ENCODE data around the gene KSR1.
"Not testable (repeated sequence)": the region's sequence is repeated elsewhere in the genome, so short reads cannot be mapped to it uniquely, and the experiment has no call there.

Gene KSR1

DNA sequence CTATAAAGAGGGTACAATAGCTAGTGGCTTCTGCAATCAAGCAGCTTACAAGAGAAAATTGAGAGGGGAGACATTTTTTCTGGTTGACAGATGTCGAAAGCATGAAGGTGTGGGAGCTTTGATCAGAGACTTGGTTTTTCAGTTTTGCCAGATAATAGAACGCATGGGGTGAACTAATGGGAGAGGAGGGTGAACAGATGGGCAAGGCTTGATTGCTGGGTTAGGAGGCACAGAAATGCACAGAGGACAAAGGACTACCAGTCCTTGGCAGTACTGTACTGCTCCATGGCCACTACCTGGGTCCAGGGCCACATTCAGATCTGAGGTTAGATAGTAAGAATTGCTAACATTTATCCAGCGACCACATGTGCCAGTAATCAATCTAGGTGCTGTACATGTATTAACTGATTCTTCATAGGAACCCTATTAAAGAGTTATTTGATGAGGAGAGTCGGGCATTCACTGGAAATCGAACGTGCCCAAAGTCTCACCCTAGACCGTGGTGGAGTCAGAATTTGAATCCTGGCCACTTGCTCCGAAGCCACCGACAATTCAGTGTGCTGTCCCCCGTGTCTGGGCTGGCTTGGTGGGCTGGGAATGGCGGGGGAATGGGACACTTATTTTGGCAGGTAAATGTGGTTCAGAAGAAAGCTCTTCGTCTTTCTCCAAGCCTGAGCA lies 873 bp upstream of the KSR1 start:
- no peak for DNase-seq

DNA sequence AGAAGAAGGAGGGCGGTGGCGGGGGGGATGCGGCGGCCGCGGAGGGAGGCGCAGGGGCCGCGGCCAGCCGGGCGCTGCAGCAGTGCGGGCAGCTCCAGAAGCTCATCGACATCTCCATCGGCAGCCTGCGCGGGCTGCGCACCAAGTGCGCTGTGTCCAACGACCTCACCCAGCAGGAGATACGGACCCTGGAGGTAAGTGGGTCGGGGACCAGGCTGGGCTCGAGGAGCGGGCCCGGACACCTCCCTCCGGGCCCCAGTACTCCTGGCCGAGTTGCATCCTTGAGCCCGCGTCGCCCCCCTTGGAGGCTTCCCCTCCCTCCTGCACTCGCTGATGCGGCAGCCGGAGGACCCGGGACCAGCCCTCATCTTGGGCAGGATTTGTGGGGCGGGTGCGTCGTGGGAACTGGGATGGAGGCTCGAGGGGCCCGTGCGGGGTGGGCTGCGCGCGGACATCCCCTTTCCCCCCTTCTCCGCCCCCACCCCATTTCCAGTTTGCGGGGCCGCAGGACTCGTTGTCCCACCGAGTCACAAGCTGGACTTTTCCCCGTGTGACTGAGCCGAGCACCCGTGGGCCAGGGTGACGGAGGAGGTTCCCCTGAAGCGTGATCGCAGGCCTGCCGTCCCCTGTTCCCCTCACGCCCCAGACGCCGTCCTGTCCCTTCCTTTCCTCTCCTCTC lies 572 bp downstream of the KSR1 start:
- DNase-seq = peak; percentile 68

DNA sequence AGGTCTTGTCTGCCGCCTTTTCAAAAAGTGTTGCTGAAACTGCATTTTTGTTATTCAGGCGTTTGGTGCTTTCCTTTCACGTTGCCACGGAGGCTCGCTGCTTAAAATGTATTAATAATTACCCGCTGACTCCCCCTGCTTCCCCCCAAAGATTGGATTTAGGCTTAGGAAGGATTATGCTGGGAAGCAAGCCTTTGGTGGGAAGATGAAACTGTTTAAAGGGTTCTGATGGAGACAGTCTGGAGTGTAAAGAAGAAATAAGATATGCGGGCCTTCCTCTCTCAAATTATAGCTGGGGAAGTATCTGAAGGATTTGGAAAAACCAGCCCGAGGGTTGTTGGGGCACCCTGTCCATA lies 1.1 kb downstream of the KSR1 start:
- no peak for DNase-seq

DNA sequence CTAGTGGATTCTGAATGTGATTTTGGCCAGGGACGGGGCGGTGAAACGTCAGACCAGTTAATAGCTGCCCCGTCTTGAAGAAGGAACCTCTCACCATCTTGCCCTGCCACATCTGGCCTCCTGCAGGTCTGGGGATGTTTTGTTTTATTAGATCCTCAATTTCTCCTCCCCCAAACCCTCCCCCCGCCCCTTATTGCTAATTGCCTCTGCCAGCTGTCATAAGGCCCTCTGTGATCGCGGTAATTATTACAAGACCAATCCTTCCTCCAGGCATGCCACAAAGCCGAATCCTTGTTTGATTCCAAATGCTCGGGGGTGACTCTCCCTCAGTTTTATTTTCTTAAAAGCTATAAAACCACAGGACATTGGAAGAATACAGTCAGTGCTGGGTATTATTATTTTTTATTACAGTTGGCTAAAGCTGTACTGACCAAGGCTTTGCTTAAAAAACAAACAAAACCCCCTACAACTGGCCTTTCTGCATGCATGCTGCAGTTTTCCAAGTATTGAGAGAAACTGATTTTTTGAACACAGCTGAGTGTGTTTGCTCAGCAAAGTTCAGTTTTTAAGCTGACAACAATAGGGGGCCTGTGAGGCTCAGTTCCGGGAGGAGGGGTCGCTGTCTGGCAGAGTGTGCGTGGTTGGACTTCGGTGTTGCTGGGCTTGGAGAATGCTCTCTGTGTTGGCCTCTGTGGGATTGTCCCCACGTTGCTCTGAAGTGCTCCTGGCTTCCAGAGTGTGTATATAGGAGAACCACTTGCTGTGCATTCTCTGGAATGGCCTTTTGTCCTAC lies 1.7 kb downstream of the KSR1 start:
- peak; percentile 51 for DNase-seq

DNA sequence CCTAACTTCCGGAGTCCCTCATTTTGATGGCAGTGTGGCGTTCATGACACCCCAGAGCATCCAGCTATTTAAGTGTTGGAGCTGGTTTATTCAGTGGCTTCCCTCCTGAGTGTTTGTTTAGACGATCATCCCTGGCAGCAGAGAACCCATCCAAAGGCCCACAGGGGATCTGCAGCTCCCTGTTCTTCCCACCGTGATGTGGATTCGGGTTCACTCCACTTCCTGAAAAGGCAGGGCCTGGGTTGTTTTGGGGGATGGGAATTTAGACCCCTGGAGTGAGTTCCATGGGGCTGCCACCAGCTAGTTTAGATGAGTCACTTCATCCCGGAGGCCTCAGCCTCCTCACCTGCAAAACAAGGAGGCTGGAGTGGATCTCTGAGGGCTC lies 2.3 kb downstream of the KSR1 start:
- DNase-seq = peak; percentile 46

DNA sequence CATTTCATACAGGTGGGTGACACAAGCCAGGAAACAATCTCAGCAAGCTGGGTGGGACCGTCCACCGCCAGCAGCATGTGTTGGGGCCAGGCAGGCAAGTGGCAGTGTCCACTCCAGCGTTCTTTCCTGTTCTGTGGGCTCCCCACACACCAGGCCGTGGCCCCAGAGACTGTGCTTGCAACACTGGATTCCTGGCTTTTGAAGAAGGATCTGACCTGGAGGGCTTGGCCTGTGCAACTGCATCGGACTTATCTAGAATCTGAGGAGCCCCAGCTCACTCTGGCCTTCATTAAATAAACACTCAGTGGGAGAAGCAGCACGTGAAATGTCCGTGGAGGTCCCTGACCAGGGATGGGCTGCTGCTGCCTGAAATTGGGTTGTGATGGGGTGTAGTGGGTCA lies 3.2 kb downstream of the KSR1 start:
- no peak for DNase-seq

DNA sequence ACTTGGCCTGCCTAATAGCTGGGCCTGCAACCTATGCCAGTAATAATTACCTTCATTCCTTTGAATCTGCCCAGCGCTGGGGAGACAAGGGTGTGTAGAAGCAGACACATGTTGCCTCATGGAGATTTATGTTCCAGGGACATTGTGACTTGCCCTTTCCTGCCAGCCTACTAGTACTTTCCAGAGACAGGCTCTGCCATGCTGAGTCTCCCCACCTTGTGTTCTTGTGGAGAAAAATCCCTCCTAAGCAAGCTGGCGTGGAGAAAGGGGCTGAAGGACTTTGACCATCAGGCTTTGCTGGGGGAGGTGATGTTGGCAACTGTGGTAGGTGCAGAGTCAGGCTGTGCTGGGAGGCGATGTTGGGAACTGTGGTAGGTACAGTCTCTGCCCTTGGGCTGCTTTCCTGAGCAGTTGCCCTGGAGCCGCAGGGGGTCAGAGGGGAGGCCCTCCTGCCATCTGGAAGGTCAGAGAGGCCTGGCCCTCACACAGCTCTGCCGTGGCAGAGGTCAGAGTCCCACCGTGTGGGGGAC lies 4.0 kb downstream of the KSR1 start:
- DNase-seq = no peak

DNA sequence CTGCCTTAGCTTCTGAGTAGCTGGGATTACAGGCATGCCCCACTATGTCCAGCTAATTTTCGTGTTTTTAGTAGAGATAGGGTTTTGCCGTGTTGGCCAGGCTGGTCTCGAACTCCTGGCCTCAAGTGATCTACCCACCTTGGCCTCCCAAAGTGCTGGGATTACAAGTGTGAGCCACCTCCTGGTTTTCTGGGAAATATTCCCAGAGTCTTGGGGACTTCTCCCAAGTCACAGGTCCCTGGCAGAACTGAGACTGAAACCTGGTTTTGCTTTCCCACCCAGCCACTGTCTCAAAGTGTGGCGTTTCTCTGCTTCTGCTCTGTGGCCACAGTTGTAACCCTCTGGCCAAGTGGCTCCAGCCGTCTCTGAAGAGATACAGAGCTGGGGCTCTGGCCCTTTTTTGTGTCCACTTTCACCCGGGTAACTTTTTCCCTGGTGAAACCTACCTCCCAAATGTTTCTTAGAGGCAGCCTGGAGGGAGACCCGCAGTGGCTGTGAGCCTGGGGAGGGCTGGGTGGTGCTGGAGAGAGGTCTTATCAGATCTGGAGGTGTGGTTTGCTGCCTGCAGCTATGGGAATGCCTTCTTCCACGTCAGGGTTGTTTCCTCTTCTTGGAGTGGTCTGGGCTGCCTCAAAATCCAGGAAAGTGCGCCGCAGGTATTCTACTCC lies 5.1 kb downstream of the KSR1 start:
- no peak for DNase-seq

DNA sequence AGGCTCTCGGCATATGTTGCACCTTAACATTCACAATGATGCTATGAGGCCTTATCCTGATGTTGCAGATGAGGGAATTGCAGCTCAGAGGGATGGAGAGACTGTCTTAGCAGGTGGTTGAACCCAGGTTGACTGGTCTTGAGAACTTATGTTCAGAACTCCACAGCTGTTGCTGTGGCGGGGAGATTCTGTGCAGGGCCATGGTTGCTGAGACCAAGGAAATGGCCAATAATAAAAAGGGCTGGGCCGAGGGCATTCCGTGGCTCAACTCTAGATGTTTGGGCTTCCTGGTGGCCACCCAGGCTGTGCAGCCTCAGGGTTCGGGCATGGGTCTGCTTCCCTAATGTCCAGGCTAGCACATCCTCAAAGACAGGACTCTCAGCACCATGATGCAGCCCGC lies 5.9 kb downstream of the KSR1 start:
- no peak for DNase-seq

DNA sequence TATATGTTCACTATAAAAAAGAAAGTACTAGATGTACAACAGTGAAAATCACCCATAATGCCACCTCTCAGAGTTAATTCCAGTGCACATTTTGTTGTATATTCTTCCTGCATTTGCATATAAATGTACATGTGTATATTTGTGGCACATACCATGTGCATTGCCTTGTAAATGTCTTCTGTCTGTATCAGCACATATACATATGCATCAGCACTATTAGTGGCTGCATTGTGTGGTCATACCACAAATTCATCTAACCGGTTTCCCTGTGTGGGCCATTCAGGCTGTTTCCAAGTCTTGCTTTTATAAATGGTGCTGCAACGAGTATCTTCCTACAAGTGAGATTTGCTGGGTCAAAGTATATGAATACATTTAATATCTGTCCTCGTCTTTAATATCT lies 6.5 kb downstream of the KSR1 start:
- DNase-seq = no peak

DNA sequence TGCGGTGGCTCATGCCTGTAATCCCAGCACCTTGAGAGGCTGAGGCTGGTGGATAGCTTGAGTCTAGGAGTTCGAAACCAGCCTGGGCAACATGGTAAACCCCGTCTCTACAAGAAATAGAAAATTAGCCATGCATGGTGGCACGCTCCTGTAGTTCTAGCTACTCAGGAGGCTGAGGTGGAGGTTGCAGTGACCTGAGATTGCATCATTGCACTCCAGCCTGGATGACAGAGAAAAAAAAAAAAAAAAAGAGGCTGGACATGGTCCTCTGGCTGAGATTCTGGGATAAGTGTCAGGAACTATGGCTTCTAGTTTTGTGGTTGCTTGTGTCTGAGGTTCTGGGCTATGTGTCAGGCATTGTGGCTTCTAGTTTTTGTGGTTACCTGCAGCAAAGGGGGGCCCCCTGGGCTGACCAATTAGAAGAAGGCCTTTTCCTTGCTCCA lies 7.0 kb downstream of the KSR1 start:
- DNase-seq = no peak

DNA sequence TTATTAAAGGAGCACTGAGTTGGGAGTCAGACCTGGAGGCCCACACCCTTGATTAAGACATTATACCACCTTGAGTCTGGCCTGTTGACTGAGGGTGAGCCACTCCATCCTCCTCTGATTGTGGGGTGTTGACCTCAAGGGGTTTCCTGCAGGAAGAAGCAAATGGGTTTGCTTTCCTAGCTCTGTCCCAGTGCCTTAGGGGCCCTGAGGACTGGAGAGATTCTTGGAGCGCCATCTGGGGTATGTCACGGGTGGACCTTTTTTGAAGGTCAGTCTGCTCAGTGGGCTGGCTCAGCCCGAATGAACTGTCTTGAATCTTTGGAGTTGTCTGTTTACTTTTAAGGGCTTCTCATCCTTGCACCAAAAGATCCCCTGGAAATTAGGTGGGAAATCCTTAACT lies 7.8 kb downstream of the KSR1 start:
- not testable (repeated sequence) for DNase-seq

DNA sequence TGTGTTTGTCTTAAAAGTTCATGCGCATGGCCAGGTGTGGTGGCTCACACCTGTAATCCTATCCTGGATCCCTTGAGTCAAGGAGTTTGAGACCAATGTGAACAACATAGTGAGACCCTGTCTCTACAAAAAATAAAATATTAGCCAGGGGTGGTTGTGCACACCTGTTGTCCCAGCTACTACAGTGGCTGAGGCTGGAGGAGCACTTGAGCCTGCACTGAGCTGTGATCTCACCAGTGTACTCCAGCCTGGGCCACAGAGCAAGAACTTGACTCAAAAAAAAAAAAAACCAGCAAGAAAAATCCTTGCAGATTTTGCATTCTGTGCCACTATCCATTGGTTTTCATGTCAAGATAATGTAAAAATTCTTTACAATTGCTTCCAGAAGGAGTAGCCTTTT lies 8.2 kb downstream of the KSR1 start:
- no peak for DNase-seq

DNA sequence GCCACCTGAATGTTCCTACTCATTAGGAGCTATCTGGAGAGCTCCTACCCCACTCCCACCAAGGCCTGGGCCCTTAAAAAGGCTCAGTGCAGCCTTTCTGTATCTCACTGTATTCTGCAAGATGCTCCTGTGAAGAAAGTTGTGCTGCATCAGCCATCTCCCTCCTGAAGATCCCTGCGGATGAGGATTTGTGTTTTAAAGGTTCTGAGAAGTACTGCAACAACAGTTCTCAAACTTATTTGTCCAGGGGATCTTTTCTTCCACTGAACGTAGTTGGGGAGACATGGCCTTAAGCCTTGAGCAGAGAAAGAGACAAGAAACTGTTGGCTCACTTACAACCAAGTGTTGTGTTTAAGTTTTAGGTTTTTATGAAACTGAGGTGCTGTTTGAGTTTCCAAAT lies 9.6 kb downstream of the KSR1 start:
- DNase-seq = not testable (repeated sequence)

DNA sequence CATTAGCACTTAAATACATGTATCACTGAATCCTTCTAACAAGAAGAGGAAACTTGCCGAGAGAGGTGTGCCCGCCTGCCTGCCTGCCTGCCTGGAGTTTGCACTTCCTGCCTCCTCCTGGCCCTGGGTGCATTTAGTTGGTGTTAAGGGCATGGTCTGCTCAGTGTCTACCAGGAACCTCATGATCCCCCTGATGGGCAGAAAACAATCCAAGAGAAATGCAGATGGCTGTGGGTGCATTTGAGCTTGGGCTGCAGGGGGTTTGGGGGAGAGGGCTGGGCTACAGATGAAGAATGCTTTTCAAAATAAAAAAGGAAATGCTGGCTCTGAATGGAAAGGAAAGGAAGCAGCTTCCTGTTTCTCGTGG lies 10.1 kb downstream of the KSR1 start:
- no peak for DNase-seq

DNA sequence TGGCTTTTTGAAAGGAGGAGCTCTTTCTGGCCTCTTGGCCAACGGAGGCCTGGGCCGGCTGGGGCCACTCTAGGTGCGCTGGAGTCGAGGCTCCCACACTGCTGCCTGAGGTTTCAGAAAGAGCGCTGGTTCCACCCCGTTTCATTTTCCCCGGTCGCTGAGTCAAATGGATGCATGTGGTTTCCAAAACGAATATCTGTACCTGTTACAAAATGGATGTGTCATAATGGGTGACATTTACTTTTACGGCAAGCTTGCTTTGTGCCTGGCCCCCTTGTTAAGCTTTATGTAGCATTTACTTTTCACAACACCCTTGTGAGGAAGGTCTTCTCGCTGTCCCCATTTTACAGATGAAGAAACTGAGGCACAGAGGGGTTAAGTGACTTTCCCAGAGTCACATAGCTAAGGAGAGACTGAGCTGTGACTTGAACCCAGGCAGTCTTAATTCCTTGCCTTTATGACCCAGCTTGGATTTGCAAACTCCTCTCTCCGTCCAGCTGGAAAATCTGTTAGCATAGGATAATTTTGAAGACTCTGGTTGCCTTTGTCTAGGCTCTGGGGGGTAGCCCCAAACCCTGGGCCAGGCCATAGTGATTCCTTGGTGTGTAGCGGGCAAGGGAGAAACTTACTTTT lies 10.6 kb downstream of the KSR1 start:
- DNase-seq = no peak

DNA sequence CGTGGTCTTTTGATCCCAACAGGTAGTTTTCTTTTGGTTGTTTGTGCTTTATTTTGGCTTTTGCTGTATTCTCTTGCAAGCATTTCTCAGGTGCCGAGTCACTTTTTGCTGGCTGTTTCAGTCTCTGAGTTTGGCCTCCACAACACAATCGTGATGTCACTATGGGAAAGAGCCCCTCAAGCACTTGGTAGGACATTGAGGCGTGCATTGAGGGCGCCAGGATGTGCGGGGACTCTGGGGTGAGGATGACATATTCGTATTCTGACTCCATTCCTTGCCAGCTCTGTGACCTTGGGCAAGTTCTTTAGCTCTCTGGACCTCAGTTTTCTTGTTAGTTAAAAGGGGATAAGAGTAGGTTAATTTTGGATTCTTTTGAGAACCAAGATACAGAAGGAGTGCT lies 13.0 kb downstream of the KSR1 start:
- no peak for DNase-seq

DNA sequence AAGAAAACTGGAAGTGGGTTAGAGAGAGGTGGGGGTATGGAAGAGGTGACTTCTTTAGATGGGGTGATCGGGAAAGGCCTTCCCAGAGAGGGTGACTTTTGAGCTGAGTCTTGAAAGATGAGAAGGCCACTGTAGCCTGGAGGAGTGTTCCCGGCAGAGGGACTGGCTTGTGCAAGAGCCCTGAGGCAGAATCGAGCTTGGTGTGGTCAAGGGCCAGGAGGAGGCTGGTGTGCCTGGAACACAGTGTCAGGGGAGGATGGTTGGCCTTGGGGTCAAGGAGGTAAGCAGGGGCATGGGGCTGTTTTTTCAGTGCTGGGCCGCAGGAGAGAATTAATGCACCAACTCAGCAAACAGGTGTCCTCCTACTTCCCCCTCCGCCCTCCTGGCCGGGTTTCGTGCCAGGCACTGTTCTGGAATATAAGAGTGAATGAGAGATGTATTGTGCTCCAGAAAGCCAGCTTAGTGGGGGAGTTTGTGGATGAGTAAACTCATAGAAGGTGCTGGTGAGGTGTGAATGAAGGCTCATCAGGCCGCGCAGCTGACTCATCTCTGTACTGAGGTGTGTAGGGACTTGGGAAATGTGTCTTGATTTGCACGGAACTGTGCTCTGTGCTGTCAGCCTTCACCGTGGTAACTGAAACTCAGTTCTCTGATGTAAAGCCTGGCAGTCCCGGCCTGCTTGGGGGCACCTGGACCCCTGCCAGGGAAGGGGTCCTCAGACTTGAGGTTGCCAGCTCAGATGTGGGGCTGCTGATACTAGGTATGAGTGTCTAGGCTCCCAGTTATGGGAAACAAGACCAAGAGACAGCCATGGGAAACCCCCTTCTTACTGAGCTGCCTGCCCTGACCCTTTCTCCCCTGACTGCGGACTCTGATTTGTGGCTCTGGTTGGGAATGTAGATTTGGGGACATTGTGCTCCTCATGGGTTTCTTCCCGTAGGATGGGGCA lies 15.3 kb downstream of the KSR1 start:
- DNase-seq = no peak

DNA sequence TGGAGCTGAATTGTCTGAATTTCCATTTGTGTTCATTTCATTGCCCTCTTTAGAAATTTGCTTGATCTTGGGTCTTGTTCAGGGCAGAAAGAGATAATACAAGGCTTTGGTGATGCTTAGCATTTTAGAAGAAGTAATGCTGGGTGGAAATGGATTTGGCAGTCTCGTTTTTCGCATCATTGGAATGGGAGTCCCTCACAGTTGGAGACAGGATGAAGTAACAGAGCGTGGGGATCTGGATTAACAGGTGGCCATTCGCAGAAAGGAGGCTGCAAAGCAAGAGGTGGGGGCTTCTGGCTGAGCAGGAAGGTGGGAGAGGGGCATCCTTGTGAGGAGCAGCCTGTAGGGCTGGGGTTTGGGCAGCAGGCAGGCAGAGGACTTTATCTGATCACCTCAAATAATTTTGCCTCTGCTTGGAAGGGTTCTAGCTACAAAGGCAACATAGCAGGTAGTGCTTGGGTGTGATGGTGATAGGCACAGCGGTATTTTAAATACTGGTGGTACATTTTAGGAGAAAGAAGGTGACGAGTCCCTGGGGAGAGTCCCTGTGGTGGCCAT lies 17.0 kb downstream of the KSR1 start:
- DNase-seq = no peak

DNA sequence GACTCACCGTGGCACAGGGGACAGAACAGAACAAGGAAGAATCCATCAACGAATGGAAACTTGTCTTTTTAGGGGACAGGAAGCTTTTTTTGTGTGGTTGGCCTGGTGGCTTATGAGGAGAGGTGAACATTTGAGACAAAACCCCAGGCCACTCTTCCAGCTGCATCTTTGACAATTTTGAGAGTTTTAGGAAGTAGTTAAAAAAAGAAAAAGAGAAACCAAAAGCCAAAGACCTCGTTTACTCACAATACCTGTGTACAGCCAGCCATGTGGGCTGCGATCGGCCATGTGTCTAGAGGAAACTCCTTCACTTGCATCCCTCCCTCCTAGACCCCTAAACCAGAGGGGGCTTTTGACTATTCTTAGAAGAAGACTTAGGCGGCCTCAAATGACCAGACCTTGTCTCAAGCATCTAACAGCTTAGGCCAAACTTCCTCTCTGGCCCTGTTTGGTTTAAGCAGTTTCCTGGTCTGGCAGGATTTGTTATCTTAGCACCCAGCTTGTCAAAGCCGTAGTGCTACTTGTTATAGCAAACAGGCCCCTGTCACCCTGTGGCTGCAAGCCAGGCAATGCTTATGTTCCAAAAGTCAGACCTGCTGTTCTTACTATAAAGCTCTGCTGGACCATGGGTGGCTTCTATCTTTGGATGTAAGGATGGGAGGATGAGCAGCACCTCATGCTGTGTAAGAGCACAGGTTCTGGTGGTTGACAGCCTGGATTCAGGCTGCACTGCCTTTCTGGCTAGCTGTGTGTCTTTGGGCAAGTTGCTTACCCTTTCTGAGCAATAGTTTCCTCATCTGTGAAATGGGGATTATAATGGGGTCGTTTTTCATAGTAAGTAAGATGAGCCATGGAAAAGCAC lies 17.7 kb downstream of the KSR1 start:
- no peak for DNase-seq

Data from NCI-H146 (cell line).